Stromal cell of bone marrow (primary cell): ENCODE results near the gene FXYD5.

ENCODE experiments used
- DNase-seq: peaks from one replicate; pipeline ENCODE4 v3.0.0-alpha.2; 2012; ENCODE audit warnings: low read depth

Gene FXYD5

DNA sequence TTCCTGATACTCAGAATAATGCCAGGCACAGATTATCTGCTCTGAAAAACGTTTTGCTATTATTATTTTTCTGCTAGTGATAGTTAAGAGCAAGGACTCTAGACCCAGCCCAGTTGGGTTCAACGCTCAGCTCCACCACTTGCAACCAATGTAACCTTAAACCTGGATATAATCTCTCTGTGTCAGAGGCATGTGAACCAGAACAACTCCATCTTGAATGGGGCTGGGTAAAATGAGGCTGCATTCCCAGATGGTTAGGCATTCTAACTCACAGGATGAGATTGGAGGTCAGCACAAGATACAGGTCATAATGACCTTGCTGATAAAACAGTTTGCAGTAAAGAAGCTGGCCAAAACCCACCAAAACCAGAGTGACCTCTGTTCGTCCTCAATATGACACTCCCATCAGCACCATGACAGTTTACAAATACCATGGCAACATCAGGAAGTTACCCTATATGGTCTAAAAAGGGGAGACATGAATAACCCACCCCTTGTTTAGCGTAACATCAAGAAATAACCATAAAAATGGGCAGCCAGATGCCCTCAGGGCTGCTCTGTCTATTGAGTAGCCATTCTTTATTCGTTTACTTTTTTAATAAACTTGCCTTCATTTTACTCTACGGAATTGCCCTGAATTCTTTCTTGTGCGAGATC is 60.4 kb downstream of the FXYD5 start:
- no peak for DNase-seq

DNA sequence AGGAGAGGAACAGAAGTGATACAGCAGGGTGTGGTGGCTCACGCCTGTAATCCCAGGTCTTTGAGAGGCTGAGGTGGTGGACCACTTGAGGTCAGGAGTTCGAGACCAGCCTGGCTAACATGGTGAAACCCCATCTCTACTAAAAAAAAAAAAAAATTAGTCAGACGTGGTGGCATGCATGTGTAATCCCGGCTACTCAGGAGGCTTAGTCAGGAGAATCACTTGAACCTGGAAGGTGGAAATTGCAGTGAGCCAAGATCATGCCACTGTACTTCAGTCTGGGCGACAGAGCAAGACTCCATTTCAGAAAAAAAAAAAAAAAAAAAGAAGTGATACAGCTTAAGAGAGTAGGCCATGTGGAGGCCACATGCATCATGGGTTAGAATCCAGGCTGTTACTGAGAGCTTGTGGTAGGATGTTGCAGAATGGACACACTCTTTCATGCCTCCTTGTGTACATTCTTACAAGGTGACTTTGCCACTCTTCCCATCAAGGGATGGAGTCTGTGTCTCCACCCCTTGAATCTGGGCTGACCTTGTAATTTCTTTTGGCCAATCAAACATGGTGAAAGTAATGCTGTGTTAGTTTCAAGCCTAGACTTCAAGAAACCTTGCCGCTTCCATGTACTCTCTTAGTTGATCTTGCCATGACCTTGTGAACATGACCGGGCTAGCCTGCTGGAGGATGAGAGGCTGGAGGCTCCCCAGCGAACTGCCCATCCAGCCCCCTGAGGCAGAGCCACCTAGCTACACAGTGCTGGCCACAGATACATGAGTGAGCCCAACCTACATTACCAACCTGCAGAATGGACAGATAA is 61.7 kb downstream of the FXYD5 start:
- no peak for DNase-seq

DNA sequence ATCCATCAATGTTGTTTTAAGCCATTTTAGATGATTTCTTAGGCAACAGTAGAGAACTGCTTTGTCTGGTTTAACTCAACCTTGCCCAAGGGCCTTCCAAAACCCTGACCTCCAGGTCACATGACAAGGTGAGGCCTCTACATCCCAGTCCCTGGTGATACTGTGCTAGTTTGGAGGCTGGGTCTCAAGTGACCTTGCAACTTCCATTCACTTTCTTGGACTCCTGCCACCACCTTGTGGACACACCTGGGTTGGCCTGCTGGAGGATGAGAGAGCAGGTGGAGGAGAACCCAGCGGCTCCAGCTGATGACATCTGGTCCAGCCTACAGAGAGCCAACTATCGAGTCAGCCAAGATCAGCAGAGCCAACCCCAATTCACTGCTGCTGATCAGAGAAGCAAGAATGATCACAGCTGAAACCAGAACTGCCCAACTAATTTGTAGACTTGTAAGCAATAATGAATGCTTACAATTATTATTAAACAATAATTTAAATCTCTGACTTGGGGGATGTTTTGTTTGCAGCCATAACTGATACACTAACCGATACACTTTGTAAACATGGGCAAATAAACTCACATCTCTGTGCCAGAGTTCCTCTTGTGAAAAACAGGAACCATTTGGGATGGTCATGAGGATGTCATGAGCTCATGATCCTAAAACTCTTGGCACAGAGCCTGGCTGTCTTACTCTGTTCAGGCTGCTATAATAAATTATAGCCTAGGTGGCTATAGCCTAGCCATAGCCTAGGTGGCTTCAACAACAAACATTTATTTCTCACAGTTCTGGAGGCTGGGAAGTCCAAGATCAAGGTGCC is 62.5 kb downstream of the FXYD5 start:
- no peak for DNase-seq

DNA sequence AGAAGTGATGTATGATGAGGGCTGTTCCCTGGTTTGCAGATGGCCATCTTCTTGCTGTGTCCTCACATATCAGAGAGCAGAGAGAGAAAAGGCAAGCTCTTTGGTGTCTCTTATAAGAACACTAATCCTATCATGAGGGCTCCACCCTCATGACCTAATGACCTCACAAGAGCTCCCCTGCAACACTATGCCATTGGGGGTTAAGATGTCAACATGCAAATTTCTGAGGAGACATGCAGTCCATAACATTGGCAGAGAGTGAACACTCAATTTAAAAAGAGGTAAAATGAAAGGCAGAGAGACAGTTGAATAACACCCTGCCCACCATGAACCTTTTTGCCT is 63.1 kb downstream of the FXYD5 start:
- DNase-seq = no peak

DNA sequence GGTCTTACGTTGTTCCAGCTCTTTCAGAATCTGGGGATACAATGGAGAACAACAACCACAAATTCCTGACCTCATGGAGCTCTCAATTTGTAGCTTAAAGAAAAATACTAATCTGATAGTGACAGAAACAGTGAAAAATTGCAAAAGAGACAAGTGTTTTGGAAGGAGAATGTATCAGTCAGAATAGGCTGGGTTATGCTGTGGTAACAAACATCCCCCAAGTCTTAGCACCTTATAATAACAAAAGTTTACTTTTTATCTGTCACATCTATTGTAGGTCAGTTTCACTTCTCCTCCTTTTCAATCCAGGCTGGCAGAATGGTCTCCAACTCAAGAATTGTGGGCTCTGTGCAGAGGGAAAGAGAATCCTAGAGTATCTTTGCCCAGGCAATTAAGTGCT is 64.5 kb downstream of the FXYD5 start:
- DNase-seq = no peak
